T follicular helper cell (primary cell): ENCODE results near the gene C18orf63.

Source experiments
- DNase-seq: peaks from one replicate; pipeline ENCODE4 v3.0.0-alpha.2; 2020; ENCODE audit warnings: low read depth

C18orf63 gene

DNA sequence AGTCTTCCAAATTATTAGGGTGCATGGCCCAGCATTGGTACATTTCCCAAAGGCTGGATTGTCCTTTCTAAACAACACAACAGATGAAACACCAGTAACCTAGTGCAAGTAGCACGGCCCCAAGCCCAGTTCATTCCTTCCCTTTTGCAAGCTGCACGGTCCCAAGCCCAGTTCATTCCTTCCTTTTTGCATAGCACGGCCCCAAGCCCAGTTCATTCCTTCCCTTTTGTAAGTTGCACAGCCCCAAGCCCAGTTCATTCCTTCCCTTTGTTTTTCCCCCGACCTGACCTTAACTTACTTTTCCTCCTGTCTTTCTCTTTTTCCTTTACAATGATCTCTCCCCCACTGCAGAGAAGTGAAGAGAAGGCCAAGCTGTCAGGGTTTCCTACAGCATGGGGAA, 60.9 kb downstream of the C18orf63 start:
- no peak for DNase-seq

DNA sequence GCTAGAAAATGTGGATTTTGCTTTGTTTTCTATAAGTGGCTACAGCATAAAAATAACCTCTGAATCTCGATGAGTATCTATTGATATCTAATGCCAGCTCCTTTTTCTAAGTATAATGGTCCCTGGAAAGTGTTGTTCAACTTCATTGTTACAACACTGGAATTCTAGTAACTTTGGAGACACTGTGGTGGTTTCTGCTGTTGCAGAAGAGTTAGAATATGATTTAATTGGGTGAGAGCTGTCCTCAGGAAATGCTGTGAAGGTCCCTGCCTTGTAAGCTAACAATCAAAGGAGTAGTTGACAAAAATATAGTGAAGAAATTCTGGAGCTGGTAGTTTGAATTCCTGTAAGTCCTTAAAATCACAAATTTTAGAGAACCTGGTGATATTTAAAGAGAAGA, 62.1 kb downstream of the C18orf63 start:
- no peak for DNase-seq

DNA sequence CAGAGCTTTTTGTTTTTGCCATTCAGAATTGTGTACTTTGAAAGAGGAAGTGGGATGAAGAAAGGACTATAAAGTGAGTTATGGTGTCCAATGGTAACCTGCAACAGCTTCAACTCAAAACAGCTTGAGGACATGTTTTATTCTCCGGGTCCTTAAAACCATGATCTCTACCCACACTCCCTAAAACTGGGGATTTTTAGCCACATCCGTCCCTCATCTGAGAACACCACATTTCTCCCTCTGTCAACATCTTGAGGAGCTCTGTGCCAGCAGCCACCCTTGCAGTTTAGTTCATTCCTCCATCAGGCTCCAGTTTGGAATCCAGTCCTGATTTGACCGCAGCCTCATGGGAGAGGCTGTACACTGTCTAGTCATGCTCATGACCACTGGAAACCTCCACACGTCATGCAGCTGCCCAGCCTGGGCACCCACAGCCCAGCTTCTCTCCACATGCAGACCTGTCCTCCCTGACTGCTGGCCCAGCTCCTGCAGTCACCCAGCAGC, 62.6 kb downstream of the C18orf63 start:
- DNase-seq, result no peak

DNA sequence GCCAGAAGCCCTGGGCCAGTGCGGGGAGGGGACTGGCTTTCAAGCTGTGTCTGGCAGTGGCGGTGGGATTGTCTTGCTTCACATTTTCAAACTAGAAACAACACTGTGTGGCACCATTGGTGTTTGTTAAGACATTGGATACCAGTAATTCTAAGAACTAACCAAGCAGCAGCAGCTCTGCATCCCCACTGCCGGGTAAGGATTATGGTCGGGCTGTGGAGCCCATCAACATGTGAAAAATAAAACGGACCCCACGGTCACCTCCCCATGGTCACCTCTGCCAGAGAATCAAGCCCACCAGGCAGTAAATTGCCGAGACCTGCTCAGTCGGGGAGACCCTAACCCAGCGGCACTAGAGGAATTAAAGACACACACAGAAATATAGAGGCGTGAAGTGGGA, 65.3 kb downstream of the C18orf63 start:
- no peak for DNase-seq

DNA sequence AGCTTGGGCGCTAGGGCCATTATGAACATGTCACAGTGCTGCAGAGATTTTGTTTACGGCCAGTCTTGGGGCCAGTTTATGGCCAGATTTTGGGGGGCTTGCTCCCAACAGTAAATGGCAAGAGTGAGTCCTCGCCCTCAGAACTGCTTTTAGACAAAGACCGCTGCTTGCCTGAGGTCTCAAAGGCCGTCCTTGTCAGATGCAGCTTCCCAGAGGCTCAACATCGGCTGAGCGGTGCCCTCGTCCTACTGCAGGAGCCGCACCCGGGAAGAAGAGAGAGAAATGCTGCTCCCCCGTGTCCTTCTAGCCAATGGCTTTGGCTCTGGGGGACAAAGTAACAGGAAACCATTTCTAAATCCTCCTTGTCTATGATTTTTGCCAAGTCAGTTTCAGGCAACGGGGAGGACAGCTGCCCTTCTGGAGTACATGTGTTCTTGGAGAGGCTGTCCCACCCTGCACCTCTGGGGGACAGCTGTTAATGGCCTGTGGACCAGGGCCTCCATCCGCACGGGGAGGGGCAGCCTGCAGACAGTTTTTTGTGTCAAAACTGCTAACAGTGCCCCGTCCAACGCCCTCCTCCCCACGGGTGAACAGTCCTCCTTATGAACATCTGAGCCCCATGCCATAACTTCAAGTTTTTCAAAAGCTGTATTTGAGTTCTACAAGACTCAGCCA, 66.1 kb downstream of the C18orf63 start:
- no peak for DNase-seq

DNA sequence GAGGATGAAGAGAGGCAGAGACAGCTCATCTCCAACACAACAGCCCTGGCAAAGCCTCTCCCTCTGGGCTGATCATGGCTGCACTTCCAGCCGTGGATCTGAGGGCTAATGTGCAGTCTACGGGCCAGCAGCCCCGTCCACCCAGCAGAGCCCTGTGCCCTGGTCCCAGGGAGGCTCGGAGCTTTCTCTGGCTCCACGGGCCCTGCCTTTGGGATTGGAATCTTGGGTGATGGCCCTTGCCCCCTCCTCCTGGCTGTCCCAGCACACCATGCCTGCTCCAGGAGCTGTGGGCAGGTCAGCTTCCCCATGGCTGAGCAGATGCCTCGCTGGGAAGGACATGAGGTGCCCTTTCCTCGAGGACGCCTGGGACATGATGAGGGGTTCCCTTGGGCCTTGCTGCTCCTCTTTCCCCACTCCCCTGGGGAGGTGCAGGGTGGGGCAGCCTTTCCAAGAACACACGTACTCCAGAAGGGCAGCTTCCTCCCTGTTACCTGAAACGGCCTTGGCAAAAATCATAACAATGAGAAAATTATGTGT, 66.9 kb downstream of the C18orf63 start:
- no peak for DNase-seq

DNA sequence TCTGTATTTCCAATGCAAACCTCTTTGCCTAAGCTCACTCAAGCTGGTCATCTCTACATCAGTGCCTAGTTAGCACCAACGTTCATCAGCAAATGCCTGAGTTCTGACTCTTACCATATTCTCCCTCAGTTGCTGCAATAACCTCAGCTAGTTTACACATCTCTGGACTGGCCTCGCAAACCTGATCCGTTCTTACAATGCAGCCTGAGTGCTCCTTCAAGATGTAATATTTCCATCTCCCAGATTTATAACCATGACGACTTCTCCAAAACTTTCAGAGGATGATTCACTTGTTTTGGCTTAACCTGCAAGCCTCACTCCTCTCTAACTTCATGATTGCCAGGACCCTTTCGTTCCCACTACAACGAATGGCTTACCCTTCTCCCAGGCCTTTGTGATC, 71.7 kb downstream of the C18orf63 start:
- no peak for DNase-seq

DNA sequence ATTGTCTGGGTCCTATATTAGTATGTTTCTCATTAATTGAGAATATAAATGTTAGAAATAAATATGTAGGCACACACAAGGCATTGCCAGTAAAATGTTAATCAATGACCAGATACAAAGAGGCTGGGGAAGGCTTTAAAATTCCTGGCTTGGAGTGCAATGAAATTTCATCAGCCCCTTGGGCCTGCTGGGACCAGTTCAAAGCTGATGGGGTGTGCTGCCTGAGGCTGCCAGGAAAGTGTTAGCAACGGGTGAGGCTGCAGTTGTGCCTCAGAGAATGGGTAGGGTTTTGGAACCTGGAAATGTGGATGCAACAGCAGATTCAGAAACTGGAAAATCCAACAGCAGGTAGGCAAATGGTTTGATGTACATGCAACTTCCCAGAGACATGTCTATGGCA, 72.6 kb downstream of the C18orf63 start:
- no peak for DNase-seq

DNA sequence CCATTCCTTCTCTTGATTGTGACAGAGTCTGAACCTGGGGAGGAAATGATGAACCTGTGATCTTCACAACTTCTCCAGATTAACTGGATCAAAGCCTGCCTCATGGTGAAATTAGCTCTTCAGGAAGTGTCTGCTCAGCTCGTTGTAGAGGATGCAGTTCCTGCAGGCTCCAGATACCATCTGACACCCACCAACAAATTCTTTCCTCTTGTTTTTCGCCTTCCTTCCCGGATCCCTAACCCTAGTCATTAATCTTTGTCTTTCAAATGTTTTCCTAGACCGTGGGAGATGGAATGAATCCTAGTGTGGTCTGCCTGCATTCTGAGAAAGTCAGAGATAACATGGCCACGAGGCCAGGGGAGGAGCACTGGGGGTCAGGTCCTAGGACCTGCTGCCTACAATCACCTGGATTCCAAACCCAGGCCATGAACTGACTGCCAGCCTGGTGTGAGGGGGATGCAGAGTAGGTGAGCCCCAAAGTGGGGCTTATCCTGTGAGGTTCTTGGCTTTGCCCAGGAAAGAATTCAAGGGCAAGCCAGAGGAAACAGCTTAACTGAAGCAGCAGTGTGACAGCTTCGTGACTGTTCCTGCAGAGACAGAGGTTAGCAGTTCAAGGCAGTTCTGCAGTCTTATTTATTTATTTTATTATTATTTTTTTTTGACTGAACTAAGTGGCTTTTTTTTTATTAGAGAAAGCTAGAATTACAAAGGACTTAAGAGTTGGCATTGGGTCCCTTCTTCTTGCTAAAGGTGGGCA, 73.7 kb downstream of the C18orf63 start:
- no peak for DNase-seq

DNA sequence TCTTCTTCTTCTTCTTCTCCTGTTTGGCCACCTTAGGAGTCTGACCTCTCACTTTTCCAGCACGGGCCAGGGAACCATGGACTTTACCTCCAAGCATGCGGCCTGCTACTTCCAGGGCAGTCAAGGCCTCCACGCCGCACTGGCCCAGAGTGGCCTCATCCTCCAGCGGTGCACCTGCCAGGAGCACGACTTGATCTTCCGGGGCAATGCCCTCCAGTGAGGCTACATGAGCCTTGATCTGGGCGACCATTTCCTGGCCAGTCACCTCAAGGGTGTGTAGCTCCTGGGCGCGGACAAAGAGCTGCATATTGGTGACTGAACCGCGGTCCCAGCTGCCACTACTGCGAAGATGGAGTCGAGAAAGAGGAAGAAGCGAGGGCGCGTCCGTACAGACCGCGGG, 74.4 kb downstream of the C18orf63 start:
- no peak for DNase-seq

DNA sequence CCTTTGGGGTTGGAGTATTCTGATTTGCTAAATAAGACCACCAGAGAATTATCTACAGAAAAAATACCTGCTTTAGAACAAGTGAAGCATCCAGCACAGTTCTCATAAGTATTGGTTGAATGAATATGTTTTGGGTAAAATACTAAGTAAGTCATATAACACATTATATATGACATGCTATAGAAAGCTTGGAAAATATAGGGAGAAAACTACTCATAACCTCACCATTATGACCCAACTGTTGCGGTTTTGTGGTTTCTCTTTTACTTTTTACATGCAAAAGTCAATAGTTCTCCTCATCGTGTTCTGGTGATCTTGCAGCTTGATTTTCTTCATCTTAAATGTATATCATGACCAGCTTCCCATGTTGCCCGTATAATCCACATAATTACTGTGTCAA, 75.3 kb downstream of the C18orf63 start:
- DNase-seq, result no peak

DNA sequence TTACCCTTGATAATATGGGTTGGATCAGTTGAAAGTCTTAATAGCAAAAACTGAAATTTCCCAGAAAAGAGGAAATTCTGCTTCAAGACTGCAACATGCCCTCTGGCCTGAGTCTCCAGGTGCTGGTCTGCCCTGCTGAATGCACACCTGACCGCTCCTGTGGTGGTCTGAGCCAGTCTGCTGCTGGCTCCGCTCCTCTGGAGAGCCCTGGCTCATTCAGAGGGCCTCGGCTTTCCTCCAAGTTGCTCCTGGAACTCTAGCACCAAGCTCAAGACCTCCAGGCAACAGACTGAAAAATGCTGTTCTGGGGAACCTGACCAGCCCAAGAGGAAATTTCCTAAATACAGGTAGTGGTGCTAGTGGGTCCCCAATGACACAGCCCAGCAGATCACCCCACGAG, 76.7 kb downstream of the C18orf63 start:
- DNase-seq, result no peak

DNA sequence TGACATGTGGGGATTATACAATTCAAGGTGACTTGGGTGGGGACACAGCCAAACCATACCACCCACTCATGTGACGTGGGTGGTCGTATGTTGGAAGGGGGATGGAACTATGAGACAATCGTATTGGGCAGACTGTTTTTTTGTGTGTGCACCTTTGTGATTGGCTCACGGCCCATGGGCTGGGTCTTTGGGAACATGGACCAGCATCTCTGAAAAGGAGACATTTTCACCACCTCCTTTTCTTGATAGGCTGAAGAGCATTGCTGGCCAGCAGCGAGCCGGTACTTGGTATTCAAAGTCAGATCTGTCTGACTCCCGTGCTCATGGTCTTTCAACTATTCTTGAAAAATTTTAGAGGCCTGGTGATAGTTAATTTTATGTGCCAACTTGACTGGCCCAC, 79.4 kb downstream of the C18orf63 start:
- no peak for DNase-seq

DNA sequence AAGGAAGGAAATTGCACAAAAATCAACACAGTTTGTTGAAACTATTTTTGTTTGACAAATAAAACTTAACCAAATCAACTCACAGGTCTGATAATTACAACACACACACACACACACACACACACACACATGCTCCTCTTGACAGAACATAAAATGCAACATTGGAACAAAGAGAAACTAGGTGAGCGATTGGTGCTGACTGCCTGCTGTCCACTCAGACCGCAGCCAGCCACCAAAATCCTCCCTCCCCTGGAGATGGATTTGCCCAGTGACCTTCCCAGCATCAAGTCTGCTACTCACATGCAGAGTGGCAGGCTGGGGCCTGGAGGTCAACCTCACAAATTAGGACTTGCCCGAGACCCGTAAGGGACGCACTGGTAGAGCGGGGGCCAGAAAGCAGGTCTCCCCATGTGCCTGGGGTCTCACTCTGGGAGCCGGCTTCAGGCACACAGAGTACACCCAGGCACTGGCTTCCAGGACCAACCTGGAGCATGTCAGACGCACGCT, 80.1 kb downstream of the C18orf63 start:
- no peak for DNase-seq

DNA sequence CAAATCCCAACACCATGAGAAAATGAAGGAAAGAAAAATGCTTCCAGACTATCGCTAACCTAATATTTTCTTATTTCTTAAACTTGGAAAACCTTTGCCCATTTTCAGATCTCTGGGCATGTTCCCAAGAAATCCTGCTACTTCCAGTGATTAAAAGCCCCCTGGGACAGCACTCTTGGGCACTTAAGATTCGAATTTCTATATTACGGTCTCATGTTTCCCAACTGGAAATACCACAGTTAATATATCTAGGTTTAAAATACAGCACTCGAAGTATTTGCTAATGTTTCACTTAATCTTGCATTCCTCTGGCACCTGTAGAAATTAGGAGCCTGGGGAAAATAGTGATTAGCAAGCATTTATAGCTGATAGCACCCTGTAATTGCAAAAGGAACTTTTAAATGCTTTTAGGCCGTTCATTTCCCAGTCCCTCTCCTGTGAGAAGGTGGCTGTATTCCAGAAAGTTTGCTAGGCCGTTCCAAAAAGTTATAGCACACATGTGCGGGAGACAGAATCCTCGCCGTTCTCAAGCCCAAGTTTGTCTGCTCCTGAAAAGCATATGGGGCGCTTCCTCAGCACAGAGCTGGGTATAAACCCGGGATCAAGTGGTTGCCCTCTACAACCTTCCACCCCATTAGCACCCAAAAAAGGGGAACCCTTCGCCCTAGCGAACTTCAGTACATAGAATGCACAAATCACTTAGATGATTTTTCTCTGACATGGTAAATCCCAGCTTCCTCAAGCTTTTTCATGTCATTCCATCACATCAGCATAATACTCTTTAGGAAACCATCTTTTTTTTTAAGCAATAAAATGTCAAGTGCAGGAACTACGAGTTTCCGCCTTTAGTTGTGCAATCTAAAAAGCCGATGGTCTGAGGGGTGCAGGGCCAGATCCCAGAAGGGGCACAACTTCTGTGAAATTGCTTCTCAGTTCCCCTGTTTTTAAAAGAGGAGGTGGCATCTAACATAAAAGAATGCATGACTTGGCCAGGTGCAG, 80.8 kb downstream of the C18orf63 start:
- DNase-seq, result no peak

DNA sequence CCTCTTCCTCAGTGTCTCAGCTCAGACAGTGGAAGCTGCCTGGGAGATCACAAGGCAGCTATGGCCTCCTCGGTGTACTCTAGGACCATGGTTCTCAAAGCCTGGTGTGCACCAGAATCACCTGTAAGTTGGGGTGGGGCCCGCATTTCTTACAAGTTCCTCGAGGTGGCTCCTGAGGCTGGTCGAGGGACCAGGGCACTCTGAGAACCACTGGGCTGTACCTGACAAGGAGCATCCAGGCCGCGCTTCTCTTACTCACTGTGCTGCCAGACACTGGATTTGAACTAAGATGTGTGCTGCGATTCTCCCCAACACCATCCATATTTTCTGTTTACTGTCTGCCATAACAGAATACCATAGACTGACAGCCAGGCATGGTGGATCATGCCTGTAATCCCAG, 81.9 kb downstream of the C18orf63 start:
- DNase-seq, result no peak

DNA sequence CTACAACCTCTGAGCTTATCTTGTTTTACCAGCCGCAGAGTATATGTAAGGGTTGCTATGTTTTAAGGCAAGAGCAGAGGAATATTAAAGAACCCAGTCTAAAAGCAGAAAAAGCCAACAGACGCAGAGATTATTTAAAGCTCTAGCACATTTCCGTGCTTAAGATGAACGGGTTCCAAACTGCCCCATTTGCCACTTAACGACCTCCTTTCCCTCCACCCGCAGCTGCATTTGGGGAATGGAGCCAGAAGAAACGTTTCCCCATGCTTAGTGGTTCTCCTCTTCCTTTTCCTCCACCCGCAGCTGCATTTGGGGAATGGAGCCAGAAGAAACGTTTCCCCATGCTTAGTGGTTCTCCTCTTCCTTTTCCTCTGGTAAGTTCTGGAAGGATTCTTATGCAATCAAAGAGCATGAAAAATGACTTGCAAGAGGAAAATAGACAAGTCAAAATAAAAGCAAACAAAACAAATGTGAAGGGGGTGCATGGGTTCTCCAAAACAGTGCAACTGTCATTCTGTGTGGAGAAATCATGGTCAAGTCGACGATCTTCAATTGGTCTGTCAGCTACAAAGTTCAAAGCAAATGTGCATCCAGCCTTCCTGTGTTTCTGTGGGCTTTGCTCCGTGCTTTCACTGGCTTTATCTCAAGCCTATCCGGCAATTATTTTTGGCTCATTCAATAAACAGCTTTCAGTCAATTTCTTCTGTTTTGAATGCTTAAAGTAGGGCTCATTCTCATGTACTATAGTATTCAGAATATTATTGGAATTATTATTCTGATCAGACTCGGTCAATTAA, 83.7 kb downstream of the C18orf63 start:
- DNase-seq, result no peak

DNA sequence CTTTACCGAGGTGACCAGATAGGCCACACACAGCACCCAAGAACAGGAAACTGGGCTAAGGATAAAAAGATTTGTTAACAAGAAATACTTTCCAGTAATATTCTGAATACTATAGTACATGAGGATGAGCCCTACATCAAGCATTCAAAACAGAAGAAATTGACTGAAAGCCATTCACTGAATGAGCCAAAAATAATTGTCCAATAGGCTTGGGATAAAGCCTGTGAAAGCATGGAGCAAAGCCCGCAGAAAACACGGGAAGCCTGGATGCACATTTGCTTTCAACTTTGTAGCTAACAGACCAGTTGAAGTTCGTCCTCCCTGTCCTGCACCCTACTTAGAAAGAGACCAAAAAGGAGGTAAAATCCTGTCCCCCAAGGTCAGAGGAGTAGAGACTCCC, 85.2 kb downstream of the C18orf63 start:
- DNase-seq, result no peak

DNA sequence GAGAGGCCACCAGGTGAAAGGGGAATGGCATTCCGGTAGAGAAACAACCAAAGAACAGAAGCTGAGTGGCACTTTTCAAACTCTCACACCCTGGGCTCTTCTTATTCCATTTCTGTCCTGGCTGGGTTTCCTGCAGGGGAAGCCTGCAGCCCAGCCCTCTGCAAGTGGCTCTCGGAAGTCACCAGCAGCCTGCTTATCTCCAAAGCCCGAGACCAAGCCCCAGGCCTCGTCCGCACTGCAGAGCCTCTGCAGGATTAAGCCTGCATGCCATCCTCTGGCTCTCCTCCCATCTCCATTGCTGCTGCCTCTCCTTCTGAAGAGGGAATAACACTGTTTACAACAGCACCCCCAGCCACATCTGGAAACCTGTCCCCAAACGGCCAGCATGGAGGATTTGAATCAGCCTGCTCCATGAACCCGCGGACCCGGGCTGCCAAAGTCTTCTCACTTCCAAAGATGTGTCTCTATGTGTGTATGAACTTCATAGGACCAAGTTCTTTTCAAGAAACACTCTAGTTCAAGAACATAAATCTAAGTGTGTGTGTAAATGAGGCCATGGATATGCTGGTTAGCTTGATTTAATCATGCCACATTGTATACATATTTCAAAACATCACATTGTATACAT, 87.3 kb downstream of the C18orf63 start:
- no peak for DNase-seq

DNA sequence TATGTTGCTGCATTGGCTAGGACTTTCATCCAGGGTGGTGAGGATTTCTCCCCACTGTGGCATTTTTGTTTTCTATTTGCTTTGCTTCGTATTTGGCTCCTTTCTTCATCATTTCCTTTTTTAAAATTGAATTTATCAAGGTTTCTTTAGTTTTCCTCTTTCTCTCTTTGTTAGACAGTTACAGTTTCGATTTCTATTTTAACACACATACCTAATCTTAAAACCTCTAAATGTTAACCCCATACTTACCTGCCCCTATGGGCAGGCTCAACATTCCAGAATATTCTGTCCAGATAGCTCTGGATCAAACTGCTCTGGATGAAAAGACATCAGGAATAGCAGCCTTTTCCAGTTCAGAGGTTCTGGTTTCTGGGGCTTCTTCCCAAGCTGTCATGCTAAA, 92.2 kb downstream of the C18orf63 start:
- no peak for DNase-seq
